HG03520 (cell line): ENCODE data around the gene RRP36.
A peak's percentile ranks its signal among the peaks of the same experiment; 100 is the strongest.

ENCODE experiments used
- ATAC-seq: cut with Tn5 transposase; IDR thresholded peaks from one replicate; pipeline ENCODE4 v1.9.1; 2021; ENCODE audit warnings: mild to moderate bottlenecking, moderate library complexity; ENCODE audit not compliant: unreplicated experiment

Gene RRP36

DNA sequence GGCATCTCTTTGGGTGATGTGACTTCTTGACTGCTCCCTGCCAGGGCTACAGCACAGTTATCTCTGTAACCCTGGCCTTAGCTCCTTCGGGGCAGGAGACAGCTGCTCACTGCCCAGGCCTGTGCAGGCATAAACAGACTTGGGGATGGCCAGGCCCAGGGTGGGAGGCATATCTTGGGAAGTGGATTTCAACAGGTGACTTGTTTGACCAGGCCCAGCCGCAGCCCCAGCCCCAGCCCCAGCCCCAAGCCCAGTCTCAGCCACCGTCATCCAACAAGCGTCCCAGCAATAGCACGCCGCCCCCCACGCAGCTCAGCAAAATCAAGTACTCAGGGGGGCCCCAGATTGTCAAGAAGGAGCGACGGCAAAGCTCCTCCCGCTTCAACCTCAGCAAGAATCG is 15.2 kb upstream of the RRP36 start:
- no peak for ATAC-seq

DNA sequence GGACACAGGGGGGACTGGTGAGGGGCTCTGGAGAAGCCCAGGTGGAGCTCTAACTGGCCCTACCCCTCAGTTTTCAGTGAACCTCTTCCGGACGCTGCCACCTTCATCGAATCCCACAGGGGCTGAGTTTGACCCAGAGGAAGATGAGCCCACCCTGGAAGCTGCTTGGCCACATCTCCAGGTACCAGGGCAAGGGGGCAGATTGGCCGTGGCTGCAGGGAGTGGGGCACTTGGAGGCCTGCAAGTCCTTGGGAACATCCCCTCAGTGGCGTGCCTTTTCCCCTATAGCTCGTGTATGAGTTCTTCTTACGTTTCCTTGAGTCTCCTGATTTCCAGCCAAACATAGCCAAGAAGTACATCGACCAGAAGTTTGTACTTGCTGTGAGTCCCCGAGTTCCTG is 14.3 kb upstream of the RRP36 start:
- no peak for ATAC-seq

DNA sequence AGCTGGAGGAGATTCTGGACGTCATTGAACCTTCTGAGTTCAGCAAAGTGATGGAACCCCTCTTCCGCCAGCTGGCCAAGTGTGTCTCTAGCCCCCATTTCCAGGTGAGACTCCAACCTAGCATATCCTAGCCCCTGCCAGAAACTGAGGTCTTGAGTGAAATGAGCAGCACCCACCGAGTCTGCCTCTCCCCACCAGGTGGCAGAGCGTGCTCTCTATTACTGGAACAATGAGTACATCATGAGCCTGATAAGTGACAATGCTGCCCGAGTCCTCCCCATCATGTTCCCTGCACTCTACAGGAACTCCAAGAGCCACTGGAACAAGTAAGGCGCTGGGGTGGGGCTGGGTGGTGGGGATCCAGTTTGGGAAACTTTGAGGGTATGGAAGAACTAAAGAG is 12.3 kb upstream of the RRP36 start:
- ATAC-seq: no peak

DNA sequence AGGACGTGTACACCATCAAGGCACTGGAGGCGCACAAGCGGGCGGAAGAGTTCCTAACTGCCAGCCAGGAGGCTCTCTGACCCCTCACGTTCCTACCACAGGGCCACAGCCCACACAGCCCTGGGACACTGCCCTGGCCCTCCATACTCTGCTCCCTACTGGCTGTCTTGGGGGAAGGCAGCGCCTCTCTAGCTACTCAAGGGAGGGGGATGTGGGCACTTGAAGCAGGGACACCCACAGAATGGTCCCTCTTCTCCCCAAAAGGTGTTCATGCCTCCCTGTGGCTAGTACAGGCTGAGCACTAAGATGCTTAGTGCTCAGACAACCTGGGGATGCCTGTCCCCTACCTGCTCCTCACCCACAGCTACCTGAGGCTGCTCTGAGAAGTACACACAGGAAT is 10.2 kb upstream of the RRP36 start:
- ATAC-seq: no peak

DNA sequence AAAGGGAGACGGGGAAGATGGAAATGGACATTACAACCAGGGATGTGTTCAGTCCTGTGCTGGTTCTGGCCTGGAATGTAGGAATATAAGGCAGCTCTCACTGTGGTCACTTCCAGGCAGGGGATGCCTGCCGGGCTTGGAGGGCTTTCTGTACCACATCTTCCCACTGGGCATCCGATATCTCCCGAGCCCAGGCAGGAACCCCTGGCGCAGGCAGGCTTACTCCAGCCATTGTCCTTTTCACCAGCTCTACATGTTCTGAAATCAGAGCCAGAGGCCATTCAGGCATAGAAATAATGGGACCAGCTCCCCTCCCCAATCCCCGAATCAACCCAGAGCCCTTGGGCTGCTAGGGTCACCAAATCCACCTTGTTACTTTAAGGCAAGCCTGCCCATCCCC is 9.1 kb upstream of the RRP36 start:
- no peak for ATAC-seq

GRCh38 chr6:43013097-43013842 is 8.2 kb upstream of the RRP36 start:
- no peak for ATAC-seq

- ATAC-seq: peak; percentile 90
Observed at GRCh38 chr6:43013843-43014433, 7.5 kb upstream of the RRP36 start, which contains the start of the genes KLHDC3 and MEA1. KLHDC3 (plus strand) TSS chr6:43014249; CDS start chr6:43017193, 2,944 bp downstream. MEA1 (minus strand) TSS chr6:43013946; CDS start chr6:43013813, 133 bp downstream.

- no peak for ATAC-seq
Observed at GRCh38 chr6:43014434-43014909, 7.0 kb upstream of the RRP36 start.

DNA sequence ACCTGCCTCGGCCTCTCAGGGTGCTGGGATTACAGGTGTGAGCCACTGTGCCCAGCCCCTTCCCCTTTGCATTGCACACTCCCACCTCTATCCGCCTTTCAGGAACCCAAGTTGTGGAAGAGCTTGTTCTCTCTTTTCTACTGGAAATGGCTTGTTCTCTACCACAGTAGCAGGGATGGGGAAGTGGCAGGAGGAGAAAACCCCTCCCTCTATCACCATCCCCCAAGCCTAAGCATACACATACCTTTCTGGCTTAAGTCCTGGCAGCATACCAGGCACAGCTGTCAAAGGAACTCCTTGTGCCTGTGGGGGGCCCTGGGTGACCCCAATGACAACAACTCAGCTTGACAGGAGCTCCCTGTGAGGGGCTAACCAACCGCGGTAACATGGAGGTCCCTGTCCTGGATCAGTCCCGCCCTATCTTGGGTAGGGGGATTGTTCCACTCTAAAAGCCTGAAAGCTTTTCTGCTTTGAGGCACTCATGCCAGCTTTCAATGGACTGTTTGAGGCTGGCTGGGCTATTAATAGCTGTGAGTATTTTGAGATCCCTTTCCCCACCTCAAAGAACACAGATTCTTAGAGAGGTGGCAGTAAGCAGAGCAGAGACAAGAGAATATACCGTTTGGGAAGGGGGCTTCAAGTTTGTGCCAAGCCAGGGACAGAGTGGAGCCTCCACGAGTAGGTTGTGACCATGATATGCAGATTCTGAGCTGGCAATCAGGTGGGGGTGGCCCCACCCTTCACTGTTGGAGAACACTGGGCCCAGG is 5.1 kb upstream of the RRP36 start:
- no peak for ATAC-seq

DNA sequence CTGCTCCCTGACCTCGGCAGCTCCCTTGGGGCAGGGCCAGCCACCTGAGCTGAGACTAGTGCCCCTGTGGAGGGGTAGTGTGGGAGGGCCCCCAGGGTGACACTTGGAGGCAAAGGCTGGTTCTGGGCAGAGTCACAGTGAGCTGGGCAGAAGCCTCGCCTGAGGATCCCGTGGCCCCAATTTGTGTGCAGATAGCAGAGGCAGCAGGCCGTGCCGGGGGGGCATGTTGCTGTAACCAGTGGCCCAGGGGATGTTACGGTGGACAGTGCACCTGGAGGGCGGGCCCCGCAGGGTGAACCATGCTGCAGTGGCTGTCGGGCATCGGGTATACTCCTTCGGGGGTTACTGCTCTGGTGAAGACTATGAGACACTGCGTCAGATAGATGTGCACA is 4.5 kb upstream of the RRP36 start:
- ATAC-seq: no peak

- no peak for ATAC-seq
Observed at GRCh38 chr6:43019152-43019551, 2.3 kb upstream of the RRP36 start.

- ATAC-seq: no peak
Observed at GRCh38 chr6:43020052-43020705, 1.2 kb upstream of the RRP36 start.

GRCh38 chr6:43020847-43021246 is 576 bp upstream of the RRP36 start:
- no peak for ATAC-seq

GRCh38 chr6:43024436-43024835 is 3.0 kb downstream of the RRP36 start:
- ATAC-seq: no peak

GRCh38 chr6:43026365-43026764 is 4.9 kb downstream of the RRP36 start:
- ATAC-seq: no peak

GRCh38 chr6:43029120-43029519 is 7.7 kb downstream of the RRP36 start:
- ATAC-seq: no peak

DNA sequence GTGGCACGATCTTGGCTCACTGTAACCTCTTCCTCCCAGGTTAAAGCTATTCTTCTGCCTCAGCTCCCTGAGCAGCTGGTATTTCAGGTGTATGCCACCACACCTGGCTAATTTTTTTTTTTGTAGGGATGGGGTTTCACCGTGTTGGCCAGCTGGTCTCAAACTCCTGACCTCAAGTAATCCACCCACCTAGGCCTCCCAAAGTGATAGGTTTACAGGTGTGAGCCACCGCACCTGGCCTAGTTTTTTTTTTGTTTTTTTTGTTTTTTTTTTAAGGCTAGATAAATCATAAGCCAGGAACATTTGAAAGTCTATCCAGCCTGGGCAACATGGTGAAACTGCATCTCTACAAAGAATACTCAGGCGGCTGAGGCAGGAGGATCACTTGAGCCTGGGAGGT is 10.9 kb downstream of the RRP36 start:
- no peak for ATAC-seq

DNA sequence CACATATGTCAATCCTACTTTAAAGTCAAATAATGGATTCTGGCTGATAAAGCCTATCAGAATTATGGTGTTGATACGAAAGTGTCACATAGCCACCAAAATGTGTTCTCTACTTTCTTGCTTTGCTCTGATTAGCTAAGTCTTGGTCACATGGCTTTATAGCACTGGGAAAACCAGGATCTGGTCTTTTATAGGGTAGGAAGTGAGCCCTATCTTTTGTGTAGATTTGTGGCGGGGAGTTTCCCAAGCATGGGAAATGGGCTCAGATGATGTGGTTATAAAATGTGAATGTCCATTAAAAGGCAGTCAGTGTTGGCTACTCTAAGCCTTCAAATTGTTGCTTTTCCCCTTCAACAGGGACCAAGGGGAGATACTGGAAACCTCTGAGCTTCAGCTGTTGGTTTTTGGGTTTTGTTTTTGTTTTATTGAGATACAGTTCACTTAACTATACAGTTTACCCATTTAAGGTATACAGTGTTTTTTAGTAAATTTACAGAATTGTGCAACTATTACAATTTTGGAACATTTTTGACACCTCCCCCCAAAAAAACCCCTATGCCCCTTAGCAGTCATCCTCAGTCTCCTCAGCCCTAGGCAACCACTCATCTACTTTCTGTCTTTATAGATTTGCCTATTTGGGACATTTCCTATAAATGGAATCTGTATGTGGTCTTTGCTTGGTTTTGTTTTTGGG is 12.2 kb downstream of the RRP36 start:
- ATAC-seq: no peak

GRCh38 chr6:43034190-43034525 is 12.7 kb downstream of the RRP36 start:
- ATAC-seq: no peak

DNA sequence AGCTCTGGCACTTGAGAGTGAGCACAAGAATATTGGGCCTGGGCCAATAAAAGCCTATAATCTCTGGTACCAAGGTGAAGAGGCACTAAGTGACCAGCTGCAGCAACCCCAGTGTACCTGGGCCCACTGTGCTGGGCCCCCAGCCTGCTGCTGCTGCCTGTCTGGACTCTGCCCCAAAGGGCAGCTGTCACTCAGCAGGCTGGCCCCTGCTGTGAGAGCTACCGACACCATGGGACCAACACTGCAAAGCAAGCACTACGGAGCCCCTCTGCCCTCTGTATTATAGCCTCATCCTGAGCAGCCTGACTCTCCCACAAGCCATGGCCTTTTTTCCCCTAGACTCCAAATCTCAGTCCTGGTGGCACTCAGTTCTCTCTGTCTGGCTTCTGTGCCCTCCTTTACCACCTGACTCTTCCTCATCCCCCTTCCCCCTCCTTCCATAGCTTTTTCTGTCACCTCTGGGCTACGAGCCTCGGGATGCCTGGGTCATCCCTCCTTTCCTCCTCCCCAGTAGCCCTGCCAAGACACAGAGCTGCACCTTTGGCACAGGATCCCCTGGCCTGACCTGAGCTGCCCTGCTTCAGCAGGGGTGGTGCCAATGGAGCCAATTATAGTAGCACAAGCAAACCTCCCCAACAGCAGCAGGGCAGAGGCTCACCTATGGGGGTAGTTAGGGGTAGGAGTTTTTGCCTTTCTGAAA is 14.2 kb downstream of the RRP36 start:
- no peak for ATAC-seq
